Endothelial cell of umbilical vein (primary cell): ENCODE data around the gene SHISA2. TPM values are rescaled to one million over a fixed set of nuclear protein-coding genes. Genes with fewer than 3 reads are reported as not detected.
"Not testable (repeated sequence)": the region's sequence is repeated elsewhere in the genome, so short reads cannot be mapped to it uniquely, and the experiment has no call there.

ENCODE experiments used
- BruUV-seq: library from RNA; stranded (reverse); fragments of 400-500 nt; replicated peaks from 2 replicates; lab custom pipeline; 2021; lab: Mats Ljungman, UMichigan
- CTCF ChIA-PET: fragments of 300-600, 350-600 bp; sonication (Branson Sonifier 250); formaldehyde crosslinking; loops from one replicate; lab custom pipeline; 2021; ENCODE audit warnings: antibody characterized with exemption, inconsistent platforms; lab: Charles Lee
- POLR2A ChIA-PET: fragments of 300-600, 350-600 bp; sonication (Branson Sonifier 250); formaldehyde crosslinking; loops from one replicate; lab custom pipeline; 2021; ENCODE audit warnings: antibody characterized with exemption, inconsistent platforms; lab: Charles Lee
- DNase-seq: peaks from one replicate; pipeline ENCODE4 v3.0.0-alpha.2; 2011; ENCODE audit warnings: low read depth, low spot score
- FAIRE-seq: peaks from 2 replicates; lab custom pipeline; 2011; peaks lifted over from hg19 to GRCh38; lab: Jason Lieb, UNC
- H2AFZ ChIP-seq: 2 replicates; pipeline ENCODE4 v1.6.0; 2012; ENCODE audit warnings: low read depth, low read length, control low read depth, inconsistent platforms
- H3K27ac ChIP-seq: 2 replicates; pipeline ENCODE4 v1.5.1; 2011; ENCODE audit warnings: low read depth, mild to moderate bottlenecking, control low read depth, low read length, moderate library complexity; ENCODE audit not compliant: insufficient read depth
- H3K27me3 ChIP-seq, 2 experiments: 2 replicates each; pipeline versions ENCODE4 v1.6.0 to v1.6.1; 2011; ENCODE audit warnings: low read length in 2 of 2, mixed read lengths in 1 of 2; ENCODE audit not compliant: control insufficient read depth in 2 of 2, insufficient read depth in 2 of 2
- H3K36me3 ChIP-seq, 2 experiments: 2 replicates in 1 of 2; 3 replicates in 1 of 2; pipeline ENCODE4 v1.5.1; 2011; ENCODE audit warnings: low read length in 2 of 2, mild to moderate bottlenecking in 1 of 2, moderate library complexity in 1 of 2; ENCODE audit not compliant: control insufficient read depth in 2 of 2, insufficient read depth in 2 of 2; ENCODE audit errors: extremely low read depth in 1 of 2
- H3K4me1 ChIP-seq: 3 replicates; pipeline ENCODE4 v1.5.1; 2011; ENCODE audit warnings: mild to moderate bottlenecking, low read length; ENCODE audit not compliant: control insufficient read depth, insufficient read depth; ENCODE audit errors: extremely low read depth
- H3K4me2 ChIP-seq: 2 replicates; pipeline ENCODE4 v1.6.1; 2011; ENCODE audit warnings: low read length, control low read depth, mixed read lengths; ENCODE audit not compliant: insufficient read depth
- H3K4me3 ChIP-seq, 3 experiments: fragments of 200-600 bp in 1 of 3; sonication (generic), shearing (Covaris generic) in 1 of 3; replicated peaks in 1 of 3; 2 replicates each; pipeline ENCODE4 v1.5.1; 2011 to 2016; ENCODE audit warnings: control low read depth in 3 of 3, low read length in 3 of 3, mild to moderate bottlenecking in 2 of 3, inconsistent platforms in 1 of 3, low read depth in 1 of 3, moderate library complexity in 1 of 3; ENCODE audit not compliant: insufficient read depth in 1 of 3
- H3K79me2 ChIP-seq: 2 replicates; pipeline ENCODE4 v1.6.0; 2012; ENCODE audit warnings: low read length, inconsistent platforms; ENCODE audit not compliant: control insufficient read depth, insufficient read depth
- H3K9ac ChIP-seq: replicated peaks from 2 replicates; pipeline ENCODE3; 2011; ENCODE audit warnings: low read length, control low read depth; ENCODE audit not compliant: insufficient read depth; ENCODE audit errors: extremely low read depth
- H3K9me1 ChIP-seq: replicated peaks from 3 replicates; pipeline ENCODE4 v1.6.0; 2011; ENCODE audit warnings: mild to moderate bottlenecking, low read length; ENCODE audit not compliant: control insufficient read depth, insufficient read depth; ENCODE audit errors: extremely low read depth
- H3K9me3 ChIP-seq: replicated peaks from 2 replicates; pipeline ENCODE4 v1.5.1; 2012; ENCODE audit warnings: low read length, inconsistent platforms; ENCODE audit not compliant: control insufficient read depth, insufficient read depth
- H4K20me1 ChIP-seq: replicated peaks from 2 replicates; pipeline ENCODE3; 2011; ENCODE audit warnings: mild to moderate bottlenecking, low read length; ENCODE audit not compliant: control insufficient read depth, insufficient read depth; ENCODE audit errors: extremely low read depth
- EZH2 ChIP-seq: IDR thresholded peaks from 2 replicates; pipeline ENCODE4 v1.6.1; 2012; ENCODE audit warnings: borderline replicate concordance, low read depth, mild to moderate bottlenecking, moderate library complexity, low read length, inconsistent platforms; ENCODE audit not compliant: severe bottlenecking
- JUN ChIP-seq: IDR thresholded peaks from 2 replicates; pipeline ENCODE4 v1.6.1; 2011; ENCODE audit warnings: borderline replicate concordance, low read depth; ENCODE audit not compliant: insufficient read length, insufficient read depth
- MYC ChIP-seq: IDR thresholded peaks from one replicate; pipeline ENCODE4 v1.6.1; 2011; ENCODE audit warnings: mild to moderate bottlenecking, low read depth, low read length
- POLR2A ChIP-seq: IDR thresholded peaks from 2 replicates; pipeline ENCODE4 v1.6.1; 2012; ENCODE audit warnings: low read depth, mild to moderate bottlenecking, control low read depth, low read length
- dilution Hi-C: fragments of 300-500 bp; cut with MboI; formaldehyde crosslinking; loops from one replicate; pipeline ENCODE4 v1.15.0; 2019; ENCODE audit warnings: low sequenced_read_pairs; ENCODE audit not compliant: extremely low pct_ligation_motif_present
- intact Hi-C: fragments of 100-400 bp; cut with micrococcal nuclease; formaldehyde crosslinking; loops from one replicate; pipeline ENCODE4 v1.10.0; 2022
- polyA plus RNA-seq, 4 experiments: library from polyadenylated mRNA; depleted of rRNA in 3 of 4; stranded (reverse) in 3 of 4; unstranded in 1 of 4; fragments of >200 nt; gene quantifications; 2 replicates each; pipeline versions ENCODE4 v1.2.1 to v1.2.3, GENCODE V29; 2011 to 2012; ENCODE audit warnings: missing spikeins in 1 of 4
- total RNA-seq: library from RNA; stranded (reverse); gene quantifications from 2 replicates; pipeline ENCODE4 v1.2.3, GENCODE V29; 2021
- TF ChIP-seq, protein P1 (sequence below), 2 donors: IDR thresholded peaks; 1 replicate in 1 of 2; 2 replicates in 1 of 2; pipeline ENCODE4 v1.5.1; 2011; ENCODE audit warnings: low read length in 2 of 2, mild to moderate bottlenecking in 2 of 2, moderate library complexity in 2 of 2, control low read depth in 1 of 2, inconsistent platforms in 1 of 2, low read depth in 1 of 2; ENCODE audit not compliant: insufficient read depth in 1 of 2; ENCODE audit errors: extremely low read depth in 1 of 2

SHISA2 gene
- total and polyA plus RNA-seq, 2 donors (not counting 3 experiments of a cell fraction or from before 2014, with no cell fraction given) = 1.5 to 2.5 TPM

DNA sequence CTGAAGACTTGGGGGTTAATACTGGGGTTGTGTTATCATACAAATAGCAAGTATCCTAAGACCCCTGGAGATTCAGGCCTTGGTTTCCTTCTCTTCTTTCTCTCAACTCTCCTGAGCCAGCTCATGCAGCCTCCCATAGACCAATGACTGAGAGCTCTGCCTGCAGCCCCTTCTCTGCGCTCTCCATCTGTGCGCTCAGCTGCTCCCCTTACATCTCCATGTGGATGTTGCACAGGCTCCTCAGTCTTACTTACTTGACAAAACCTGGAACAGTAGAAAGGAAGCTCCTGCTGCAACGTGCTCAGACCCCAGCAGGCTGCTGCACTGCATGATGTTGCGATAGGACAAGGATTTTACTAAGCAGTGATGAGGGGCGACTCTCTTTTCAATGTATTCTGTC lies 25.0 kb upstream of the SHISA2 start:
- H4K20me1 ChIP-seq, H3K9me1 ChIP-seq, H3K4me2 ChIP-seq, H3K27ac ChIP-seq, H3K4me3 ChIP-seq, H3K27me3 ChIP-seq, H3K4me1 ChIP-seq, intact Hi-C loops, H3K36me3 ChIP-seq, POLR2A ChIA-PET, DNase-seq, FAIRE-seq, BruUV-seq, dilution Hi-C loops, H3K9me3 ChIP-seq, H2AFZ ChIP-seq, H3K9ac ChIP-seq, H3K79me2 ChIP-seq: not testable (repeated sequence)
- CTCF ChIA-PET = interaction anchor here (1.4 to 3.9 kb wide), 3 partner anchors 15 to 502 kb away, joined by 3 to 26 read pairs (median 7); no protein-coding TSS in a partner anchor

DNA sequence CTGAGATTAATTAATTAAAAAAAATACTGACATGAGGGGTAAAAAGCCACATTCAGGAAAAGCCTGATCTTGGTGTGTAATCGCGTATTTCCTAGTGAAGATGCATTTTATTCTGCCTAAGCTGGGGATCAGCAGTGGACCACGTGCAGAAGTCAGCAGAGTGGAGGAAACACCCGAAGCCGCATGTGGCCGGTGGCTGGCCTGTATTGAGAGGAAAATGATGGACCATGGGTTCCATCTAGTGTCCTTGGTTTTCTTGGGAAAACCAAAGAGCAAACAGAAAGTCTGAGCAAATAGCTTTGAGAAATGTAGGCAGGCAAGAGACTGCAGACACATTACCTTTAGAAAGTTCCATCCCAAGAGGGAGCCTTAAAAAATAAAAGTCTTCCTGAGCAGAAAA lies 23.7 kb upstream of the SHISA2 start:
- no peak overlapping the region for H3K27ac ChIP-seq
- dilution Hi-C loops (no loop called here), intact Hi-C loops (no loop called here)
- H3K4me1 ChIP-seq = no peaks in the 10 kb centered on the region
- BruUV-seq = no TSS peak
- no peaks in the 10 kb centered on the region for H3K9me1 ChIP-seq
- no peak for FAIRE-seq
- H3K9me3 ChIP-seq = no peaks in the 10 kb centered on the region
- no peak overlapping the region for H2AFZ ChIP-seq
- ChIA-PET CTCF (interaction anchor here (0.6 to 3.9 kb wide), 6 partner anchors 13 to 623 kb away, joined by 3 to 26 read pairs (median 4); no protein-coding TSS in a partner anchor), POLR2A (no interaction called here)
- TF ChIP-seq MYC = no peak
- TF ChIP-seq, protein P1, sequence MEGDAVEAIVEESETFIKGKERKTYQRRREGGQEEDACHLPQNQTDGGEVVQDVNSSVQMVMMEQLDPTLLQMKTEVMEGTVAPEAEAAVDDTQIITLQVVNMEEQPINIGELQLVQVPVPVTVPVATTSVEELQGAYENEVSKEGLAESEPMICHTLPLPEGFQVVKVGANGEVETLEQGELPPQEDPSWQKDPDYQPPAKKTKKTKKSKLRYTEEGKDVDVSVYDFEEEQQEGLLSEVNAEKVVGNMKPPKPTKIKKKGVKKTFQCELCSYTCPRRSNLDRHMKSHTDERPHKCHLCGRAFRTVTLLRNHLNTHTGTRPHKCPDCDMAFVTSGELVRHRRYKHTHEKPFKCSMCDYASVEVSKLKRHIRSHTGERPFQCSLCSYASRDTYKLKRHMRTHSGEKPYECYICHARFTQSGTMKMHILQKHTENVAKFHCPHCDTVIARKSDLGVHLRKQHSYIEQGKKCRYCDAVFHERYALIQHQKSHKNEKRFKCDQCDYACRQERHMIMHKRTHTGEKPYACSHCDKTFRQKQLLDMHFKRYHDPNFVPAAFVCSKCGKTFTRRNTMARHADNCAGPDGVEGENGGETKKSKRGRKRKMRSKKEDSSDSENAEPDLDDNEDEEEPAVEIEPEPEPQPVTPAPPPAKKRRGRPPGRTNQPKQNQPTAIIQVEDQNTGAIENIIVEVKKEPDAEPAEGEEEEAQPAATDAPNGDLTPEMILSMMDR (IDR thresholded peaks at IDR 0.05; ENCODE audit: extremely low read depth in 1 of 2, insufficient read depth in 1 of 2, low read depth in 1 of 2, low read length in 2 of 2) = no peak
- TF ChIP-seq EZH2 = no peak
- TF ChIP-seq POLR2A = no peak
- TF ChIP-seq JUN = no peak
- H4K20me1 ChIP-seq = no peaks in the 10 kb centered on the region
- no peaks in the 10 kb centered on the region for H3K36me3 ChIP-seq
- H3K27me3 ChIP-seq = peaks cover 2 to 5% of the 10 kb centered on the region in 2 experiments
- DNase-seq = no peak
- H3K4me3 ChIP-seq = no peak overlapping the region
- H3K9ac ChIP-seq = no peak overlapping the region
- H3K79me2 ChIP-seq = no peaks in the 10 kb centered on the region
- H3K4me2 ChIP-seq = no peak overlapping the region
